GM21423 (cell line): ENCODE results near the gene MGRN1.
A peak's percentile ranks its signal among the peaks of the same experiment; 100 is the strongest.

Experiments
- ATAC-seq: cut with Tn5 transposase; IDR thresholded peaks from one replicate; pipeline ENCODE4 v1.9.1; 2021; ENCODE audit warnings: mild to moderate bottlenecking, moderate library complexity; ENCODE audit not compliant: unreplicated experiment

The MGRN1 gene

DNA sequence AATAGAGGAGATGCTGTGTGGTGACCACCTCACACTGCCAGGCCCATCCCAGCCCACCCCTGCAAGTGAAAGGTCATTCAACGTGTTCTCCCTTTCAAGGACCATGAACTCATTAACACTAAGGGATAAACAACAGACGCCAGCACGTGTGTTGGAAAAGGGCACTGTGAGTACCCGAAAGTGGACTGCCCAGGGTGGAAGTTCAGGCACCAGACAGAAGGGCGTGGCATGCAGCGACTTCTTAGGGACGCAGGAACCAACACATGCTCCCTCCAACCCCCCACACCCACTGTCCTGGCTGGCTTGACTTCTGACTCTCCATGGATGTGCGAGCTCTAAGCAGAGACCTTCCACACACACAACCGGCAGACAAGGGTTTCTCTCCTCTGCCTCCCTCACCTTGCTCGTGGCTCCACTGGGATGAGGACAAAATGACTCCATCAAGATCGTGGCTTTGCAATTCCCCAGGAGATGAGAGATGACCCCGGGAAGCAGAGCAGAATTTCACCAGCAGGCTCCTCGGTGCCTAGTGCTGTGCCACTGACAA is 20.9 kb upstream of the MGRN1 start:
- no peak for ATAC-seq

DNA sequence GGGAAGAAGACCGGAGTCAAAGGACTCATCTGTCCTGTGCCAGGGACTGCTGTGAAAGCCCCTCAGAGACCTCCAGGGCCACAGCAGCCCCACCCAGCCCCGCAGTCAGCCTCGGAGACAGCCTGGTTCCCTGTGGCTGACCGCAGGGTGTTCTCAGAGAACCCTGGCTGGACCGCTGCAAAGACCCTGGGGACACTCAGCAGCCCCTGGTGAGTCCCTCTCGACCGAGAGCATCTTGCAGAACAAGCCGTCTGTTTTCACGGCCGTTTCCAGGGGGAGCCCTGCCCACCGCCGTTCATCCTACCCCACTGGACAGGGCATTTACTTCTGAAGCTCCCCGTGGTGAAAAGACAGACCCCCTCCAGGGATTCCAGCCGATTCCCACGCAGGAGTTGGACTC is 20.2 kb upstream of the MGRN1 start:
- ATAC-seq = no peak

DNA sequence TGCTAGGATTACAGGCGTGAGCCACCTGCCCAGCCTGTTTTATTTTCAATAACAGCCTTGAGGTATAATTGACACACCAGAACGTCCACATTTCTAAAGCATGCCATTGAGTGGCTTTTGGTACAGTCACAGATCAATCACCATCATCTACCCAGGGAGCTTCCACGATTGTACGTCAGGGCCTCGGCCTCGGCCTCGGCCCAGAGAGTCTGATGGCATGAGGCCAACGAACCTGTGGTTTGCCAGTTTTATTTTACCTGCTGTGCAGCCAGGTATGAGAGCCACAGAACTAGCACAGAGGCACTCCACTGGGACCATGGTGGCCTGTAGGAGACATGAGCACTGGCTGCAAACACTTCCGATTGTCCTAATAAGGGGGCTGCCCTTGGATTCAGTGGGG is 18.3 kb upstream of the MGRN1 start:
- no peak for ATAC-seq

DNA sequence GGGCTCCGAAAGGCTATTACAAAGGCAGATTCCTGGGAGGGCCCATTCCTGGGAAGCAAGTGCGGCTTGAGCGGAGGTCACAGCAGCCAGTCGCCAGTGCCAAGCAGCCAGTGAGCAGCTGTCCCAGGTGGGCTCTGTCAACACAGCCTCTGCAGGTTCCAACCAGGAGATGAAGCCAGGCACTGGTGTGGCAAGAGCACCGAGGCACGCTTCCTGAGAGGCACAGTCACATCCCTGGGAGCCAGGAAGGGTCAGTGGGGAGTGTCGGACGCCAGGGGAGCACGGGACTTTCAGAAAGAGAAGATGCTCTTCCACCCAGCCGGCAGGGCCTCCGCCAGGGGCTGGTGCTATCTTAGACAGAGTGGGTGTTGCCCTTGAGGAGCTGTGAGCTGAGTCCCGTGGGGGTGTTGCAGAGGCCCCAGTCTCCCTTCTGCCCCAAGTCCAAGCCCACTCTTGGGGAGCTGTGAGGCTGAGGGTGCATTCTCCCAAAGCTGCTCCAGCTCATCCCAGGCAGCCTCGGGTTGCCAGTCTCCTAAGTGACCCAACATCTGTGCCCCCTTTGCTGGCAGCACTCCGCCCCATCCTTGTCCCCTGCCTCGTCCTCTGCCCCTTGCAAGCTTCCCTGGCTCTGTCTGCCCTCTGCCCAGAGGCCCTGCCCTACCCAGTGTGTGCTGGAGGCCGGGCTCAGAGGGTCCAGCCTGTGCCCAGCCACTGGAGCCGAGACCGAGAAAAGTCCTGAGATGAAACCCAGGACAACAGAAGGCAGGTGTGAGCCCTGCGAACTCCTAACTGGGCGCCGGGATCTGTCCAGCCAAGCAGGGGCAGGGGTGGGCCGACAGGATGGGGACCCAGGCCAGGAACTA is 16.6 kb upstream of the MGRN1 start:
- no peak for ATAC-seq

DNA sequence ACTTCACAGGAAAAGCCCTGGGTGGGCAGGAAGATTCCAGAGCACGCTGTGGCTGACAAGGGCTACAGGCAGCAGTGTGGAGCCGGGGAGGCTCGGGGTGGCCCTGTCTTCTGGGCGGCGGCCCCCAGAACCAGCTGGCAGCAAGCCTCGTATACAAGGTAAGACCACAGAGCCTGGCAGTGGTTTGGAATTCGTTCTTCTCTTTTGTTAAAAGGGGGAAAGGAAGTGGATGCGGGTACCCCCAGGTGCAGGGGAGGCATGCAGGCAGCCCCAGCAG is 16.0 kb upstream of the MGRN1 start:
- no peak for ATAC-seq

DNA sequence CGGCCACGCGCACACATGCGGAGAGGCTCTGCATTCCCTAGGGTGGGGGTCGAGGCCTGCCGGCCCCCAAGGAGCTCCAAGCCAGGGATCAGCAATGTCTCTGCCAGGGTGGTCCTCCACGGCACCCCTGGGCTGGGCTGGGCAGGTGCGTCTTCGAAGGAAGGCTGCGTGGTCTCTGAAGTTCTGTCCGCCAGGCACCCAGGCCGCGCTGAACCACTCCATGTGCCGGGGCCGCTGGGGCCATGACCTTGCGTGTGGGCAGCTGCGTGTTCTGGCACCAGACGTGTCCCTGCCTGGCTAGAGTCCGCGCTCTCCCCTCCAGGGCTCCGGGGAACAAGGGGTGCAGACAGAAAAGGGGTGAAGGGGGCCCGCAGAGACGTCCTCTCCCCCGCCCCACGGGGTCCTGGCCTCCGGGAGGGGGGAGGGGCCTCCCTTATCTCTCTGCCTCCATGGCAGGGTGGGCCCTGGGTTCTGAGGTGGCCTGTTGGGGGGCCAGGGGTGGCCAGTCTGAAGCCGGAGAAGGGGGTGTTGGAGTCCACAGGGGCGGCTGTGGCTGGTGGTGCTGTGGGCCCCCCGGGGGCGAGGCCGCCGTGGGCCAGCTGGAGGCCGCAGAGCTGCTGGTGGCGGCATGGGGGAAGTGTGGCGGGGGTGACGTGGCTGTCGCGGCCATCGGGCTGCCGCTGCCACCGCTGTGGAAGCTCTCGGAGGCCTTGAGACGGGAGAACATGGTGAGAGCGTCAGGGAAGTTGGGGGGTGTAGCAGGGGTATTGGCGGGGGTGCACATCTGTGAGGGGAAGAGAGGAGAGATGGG is 15.2 kb upstream of the MGRN1 start:
- ATAC-seq = no peak

DNA sequence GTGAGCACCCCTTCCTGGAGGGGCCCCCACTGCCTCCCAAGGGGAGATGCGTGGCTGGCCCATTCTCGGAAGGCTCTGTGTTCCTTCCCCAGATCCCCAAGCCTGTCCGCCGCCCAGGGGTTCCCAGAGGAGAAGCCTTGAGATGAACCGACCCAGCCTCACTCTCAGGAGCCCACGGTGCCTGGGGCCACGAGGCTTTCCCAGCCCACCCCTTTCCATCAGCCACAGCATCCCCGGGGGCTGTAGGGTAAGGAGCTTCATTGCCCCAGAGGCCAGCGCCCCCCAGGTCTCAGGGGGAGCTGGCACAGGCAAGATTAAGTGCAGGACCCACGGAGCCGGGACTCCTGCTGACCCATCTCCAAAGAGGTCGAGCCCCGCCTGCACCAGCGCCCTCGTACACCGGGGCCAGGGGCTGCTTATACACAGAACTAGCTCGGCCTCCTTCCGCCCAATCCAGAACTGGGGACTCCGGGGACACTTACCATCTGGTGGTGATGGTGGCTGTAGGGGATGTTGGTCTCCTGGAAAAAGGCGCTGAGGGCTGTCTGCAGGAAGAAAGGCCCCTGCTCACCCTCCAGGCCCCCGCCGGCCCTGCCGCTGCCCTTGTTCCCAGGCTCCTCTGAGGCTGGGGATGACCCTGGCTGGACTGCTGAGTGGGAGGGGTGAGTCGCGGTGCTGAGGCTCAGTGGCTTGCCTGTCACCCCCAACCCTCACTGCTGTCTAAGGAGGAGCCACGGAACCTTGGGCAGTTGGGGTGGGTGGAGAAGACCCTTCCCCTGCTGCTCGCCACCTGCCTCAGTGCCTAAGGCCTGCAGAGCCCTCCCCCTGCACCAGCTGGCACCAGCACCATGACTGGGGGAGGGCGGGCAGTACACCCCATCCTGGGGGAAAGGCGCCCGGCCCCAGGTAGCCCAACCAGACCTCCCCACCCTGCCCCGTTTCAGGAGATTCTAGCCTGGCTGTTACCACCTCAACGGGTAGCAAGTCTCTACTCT is 14.3 kb upstream of the MGRN1 start:
- no peak for ATAC-seq

DNA sequence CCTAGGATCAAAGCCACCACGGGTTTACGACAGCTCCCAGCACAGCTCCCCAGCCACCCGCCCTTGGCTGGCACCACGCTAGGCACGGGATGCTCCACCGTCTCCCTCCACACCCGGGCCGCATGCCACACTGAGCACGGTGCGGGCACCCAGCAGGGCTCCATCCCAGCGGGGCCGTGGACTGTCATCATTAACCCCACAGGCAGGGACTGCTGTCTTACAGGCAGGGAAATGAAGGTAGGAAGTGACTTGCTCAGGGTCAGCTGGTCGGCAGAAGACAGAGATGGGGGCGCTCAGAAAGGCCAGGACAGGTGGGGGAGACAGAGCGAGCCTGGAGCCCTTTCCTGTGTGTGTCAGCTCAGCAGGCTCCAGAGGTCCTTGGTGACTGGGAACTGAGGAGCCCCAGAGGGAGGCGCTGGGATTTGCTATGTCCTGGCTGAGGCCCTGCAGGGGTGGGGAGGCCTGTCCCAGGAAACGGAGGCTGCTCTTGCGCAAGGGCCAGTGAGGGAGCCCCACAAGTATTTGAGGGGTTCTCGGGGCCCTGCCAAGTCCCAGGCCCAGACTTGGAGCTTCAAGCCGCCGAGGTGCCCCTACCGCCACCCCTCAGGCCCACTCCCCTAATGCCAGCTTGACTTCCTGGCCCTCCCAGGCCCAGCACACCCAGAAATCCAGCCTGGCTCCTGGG is 13.1 kb upstream of the MGRN1 start:
- ATAC-seq = no peak

DNA sequence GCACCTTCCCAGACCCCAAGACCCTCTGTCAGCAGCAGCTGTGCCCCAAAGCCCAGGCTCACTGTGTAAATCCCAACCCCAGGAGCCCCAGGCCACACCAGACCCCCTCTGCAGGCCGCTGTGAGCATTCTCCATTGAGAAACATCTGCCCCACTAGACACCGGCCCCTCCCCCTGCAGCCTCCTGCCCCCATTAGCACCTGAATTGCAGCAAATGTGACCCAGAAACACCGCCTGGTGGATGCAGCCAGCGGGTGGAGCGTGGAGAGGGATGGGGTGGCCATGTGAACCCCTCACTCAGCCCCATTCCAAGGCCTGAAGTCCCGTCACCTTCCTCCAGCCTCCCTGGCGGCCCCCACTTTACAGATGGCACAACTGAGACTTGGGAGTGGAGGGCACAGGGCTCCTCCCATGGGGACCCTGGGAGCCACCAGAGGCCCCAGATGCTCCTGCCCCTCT is 12.1 kb upstream of the MGRN1 start:
- no peak for ATAC-seq

DNA sequence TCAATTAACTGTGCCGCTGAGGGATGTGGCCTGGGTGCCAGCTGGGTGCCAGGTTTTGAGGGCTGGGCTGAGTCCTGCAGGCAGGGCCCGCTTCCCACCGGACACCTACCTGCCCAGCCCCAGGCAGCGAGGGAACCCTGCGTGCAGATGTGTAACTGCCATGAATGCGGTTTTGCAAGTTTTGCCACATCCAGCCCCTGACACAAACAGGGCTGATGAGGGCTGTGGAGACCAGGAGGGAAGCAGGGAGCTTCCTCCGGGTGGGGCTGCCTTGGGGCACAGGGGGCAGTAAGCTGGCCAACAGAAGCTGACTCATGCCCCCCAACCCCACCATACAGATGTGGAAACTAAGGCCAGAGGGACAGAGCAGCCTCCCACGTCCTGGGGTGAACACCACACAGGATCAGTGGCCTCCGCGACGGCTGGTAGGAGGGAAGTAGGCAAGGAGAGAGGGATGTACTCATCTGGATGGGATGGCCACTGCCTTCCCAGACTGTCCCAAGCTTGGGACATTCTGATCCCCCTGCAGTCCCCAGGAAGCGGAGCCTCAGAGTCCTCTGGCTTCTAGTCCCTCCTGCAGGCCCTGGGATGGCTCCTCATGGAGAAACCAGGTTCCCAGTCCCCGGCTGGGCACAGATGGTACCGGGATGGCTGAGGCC is 11.5 kb upstream of the MGRN1 start:
- ATAC-seq = no peak

DNA sequence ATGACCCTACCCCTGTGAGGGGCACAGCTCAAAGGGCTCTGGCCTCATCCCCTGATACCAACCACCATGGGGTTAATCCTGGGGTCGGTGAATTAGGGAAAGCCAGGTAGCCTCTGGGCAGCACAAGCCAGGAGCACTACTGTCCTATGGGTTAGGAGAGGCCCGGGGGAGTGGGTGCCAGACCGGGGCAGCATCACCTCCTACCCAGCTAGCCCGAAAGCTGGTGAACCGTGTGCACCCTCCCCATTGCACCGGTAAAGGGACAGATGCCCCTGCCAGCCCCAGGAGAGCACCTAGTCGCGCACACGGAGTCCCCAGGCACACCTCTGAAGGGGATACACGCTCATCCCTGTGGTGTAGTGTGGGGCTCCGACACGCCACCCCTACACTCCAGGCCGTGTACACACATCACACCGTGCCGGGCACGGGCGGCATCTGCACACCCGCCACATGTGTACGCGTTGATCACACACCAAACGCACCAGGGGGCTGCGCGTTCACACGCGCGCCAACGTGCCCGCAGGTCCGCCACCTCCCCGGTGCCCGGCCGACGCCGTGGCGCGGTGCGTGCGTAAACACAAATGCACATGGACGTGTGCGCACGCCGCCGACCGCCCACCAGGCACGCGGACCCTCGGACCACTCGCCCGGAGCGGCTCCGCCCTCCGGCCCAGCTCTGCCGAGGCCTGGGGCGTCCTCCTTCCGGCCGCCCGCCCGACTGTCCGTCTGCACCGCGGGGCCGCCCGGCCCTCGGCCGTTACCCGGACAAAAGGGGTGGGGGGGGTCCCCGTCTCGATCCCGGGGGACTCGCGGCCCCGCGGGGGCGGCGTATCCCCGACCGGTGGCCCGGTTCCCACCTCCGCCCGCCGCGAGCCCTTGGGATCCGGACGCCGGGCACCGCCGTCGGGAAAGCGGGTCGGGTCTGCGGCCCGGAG is 10.7 kb upstream of the MGRN1 start:
- no peak for ATAC-seq

DNA sequence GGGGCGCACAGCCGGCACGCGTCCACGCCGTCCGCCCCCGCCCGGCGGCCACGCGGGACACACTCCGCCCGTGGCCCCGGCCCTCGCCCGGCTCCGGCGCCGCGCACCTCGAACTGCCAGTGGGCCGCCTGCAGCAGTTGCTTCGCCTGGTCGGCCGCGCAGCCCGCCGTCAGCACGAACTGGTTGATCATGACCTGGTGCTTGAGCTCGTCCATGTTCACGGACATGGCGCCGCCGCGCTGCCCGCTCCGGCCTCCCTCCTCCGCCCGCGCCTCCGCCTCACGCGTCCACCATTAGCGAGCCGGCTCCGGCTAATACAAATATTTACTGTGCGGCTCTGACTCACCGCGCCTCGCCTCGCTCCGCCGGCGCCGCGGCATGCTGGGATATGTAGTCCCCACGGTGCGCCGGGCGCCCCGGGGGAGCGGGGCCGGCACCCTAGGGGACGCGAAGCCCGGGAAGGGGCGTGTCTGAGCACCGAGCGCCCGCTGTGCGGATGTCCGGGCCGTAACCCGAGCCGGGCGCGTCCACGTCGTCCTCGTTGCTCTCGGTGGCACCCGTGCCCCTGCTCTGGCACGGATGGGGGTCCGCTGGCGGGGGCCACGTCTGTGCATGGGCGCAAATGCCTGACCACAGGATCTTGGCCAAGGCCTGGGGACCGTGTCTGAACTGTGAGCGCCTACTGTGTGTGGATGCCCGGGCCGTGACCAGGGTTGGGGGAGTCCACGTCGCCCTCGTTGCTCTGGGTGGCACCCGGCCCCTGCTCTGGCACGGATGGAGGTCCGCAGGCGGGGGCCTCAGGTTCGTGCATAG is 9.8 kb upstream of the MGRN1 start, which contains the start of gene UBALD1:
Gene UBALD1, minus strand, starts transcription at position 318 of the 813 bp plus-strand sequence. Its CDS starts 91 bp downstream, at position 227.
- peak; percentile 52 for ATAC-seq

DNA sequence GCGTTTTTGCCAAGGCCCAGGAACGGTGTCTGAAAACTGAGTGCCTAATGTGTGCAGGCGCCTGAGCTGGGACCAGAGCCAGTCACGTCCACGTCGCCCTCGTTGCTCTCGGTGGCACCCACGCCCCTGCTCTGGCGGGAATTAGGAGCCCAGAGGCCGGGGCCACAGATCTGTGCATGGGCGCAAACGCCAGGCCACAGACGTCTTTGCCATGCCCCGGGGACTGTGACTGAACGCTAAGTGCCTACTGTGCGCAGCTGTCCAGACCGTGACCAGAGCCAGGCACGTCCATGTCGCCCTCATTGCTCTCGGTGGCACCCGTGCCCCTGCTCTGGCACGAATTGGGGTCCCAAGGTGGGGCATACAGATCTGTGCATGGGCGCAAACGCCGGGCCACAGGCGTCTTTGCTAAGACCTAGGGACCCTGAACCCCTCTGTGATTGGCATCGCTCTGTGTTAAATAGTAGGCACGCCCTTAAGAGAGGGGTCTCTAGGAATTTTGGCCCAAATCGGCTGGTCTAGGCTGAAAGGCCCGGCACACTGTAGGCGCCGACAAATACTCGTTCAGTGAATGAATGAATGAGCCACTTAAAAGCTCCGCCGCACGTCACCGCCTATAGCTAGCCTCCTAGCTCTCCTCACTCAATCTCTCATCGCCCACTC is 9.1 kb upstream of the MGRN1 start:
- ATAC-seq = no peak

DNA sequence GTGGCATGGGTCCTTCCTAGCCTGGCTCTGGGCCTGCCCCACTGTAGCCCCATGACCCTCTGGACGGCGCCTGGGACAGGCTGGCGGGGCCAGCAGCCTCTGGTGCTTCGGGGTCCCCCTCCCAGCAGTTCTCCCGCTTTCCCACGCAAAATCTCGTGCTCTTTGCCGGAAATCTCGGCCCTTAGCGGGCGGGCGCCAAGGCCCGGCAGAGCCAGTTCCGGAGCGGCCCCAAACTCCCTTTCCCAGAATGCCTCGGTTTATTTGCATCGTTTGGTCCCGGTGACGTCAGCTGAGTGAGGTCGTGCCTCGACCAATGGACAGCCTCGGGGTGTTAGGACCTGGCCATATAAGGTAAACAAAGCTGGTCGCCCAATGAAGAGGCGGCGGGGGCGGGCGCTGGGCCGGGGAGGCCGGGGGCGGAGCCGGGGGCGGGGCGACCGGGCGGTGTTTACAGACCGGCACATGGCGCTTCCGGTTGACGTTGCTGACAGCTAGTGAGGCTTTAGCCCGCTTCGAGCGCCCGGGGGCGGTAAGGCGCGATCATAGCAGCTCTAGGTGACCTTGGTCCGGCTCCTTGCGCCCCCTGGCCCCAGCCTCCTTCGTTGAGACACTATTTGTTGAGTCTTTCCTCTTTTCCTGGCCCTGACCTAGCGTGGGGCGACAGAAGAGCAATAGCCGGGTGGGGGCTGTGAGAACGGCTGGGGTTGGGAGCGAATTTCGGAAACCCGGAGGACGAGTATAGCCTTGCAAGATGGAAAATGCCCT is 8.4 kb upstream of the MGRN1 start:
- ATAC-seq = peak; percentile 74

DNA sequence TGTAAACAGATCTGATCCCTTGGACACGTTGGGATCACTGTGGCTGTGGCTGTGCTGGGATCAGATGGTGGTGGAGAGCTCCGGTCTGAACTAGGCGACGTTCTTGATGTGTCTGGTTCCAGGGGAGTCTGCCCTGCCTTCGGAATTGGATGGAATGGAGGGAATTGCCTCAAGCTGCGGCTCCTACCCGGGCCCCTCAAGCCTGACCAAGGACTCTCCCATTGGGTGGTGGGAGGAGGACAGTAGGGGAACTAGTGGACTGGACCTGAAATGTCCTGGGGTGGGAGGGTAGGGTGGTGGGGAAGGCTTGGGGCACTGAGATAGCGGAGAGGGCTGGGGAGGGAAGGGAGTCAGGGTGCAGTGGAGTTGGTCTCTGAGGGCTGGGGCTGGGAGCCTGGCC is 6.7 kb upstream of the MGRN1 start:
- ATAC-seq = no peak

DNA sequence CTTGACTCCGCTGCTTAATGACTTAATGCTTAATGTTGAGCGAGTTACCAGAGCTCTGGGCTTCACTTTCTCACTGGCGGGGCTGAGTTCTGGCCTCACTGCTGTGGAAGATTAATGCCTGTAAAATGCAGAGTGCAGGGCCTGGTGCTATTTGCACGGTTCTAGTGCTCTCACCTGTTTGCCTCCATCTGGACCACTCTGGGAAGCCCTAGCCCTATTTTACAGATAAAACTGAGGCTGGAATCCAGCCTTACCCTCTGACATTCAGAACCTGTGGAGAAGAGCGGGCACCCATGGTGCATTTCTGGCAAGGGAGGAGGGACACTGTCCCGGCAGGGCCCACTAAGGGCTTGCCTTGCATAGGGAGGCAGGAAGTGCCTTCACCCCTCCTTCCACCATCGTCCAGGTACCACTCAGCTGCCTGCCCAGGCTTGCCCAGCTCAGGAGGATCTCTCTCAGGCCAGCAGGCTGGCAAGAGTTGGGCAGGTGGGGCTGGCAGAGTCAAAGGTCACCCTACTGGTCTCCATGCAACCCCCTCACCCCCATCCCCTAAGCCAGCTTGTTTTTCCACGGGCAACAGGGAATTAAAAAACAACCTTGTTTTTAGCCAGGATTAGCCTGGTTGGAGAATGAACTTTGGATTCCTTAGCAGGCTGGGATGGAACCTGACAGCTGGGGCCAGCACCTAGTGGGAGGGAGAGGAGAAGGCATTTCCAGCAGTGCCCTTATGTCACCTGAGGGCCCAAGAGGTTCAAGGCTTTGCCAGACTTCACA is 5.8 kb upstream of the MGRN1 start:
- ATAC-seq = no peak
